Esophagus muscularis mucosa (tissue), 4 donors: Measurements from ENCODE around the gene KLRC4.

Source experiments
- EP300 ChIP-seq: sonication (generic); formaldehyde crosslinking; IDR thresholded peaks from one replicate; pipeline ENCODE4 v1.6.1; 2017; ENCODE audit warnings: antibody characterized with exemption
- POLR2A ChIP-seq: fragments of 450-650 bp; IDR thresholded peaks from one replicate; pipeline ENCODE4 v1.6.1; 2017; ENCODE audit warnings: antibody characterized with exemption, moderate library complexity, mild to moderate bottlenecking, low read depth
- TF ChIP-seq, protein P1 (sequence below), 3 experiments: fragments of 200-600 bp in 2 of 3; fragments of 450-650 bp in 1 of 3; sonication (generic) in 2 of 3; IDR thresholded peaks; one replicate each; pipeline ENCODE4 v1.5.1; 2017 to 2019; ENCODE audit warnings: antibody characterized with exemption in 3 of 3, mild to moderate bottlenecking in 2 of 3, moderate library complexity in 1 of 3

DNA sequence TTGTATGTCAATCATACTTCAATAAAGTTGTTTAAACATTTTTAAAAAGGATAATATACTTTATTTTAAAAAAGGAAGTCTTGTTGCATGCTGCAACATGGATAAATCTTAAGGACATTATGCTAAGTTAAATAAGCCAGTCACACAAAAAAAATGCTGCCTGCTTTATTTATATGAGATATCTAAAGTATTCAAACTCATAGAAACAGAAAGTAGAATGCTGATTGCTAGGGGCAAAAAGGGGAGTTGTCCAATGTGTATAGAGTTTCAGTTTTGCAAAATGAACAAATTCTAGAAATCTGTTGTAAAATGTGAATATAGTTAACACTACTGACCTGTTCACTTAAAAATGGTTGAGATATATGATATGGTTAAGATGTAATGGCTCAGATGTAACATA lies 8.7 kb downstream of the KLRC4 start:
- TF ChIP-seq, protein P1, sequence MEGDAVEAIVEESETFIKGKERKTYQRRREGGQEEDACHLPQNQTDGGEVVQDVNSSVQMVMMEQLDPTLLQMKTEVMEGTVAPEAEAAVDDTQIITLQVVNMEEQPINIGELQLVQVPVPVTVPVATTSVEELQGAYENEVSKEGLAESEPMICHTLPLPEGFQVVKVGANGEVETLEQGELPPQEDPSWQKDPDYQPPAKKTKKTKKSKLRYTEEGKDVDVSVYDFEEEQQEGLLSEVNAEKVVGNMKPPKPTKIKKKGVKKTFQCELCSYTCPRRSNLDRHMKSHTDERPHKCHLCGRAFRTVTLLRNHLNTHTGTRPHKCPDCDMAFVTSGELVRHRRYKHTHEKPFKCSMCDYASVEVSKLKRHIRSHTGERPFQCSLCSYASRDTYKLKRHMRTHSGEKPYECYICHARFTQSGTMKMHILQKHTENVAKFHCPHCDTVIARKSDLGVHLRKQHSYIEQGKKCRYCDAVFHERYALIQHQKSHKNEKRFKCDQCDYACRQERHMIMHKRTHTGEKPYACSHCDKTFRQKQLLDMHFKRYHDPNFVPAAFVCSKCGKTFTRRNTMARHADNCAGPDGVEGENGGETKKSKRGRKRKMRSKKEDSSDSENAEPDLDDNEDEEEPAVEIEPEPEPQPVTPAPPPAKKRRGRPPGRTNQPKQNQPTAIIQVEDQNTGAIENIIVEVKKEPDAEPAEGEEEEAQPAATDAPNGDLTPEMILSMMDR (IDR thresholded peaks at IDR 0.05) = no peak
- TF ChIP-seq POLR2A (no peak), EP300 (no peak)
